B cell (primary cell): ENCODE results near the gene CHRNA7. TPM values are rescaled to one million over a fixed set of nuclear protein-coding genes. Genes with fewer than 3 reads are reported as not detected.

ENCODE experiments used
- ATAC-seq: fragments of 200-7000 bp; cut with Tn5 transposase; one replicate; pipeline ENCODE4 v1.10.0; 2021; ENCODE audit warnings: low read depth, mild to moderate bottlenecking, moderate number of reproducible peaks, moderate library complexity
- CTCF ChIA-PET: fragments of 350-600 bp; sonication (Branson Sonifier 250); formaldehyde crosslinking; loops from one replicate; lab custom pipeline; 2021; ENCODE audit warnings: antibody characterized with exemption, inconsistent platforms; lab: Charles Lee
- POLR2A ChIA-PET: fragments of 350-600 bp; sonication (Branson Sonifier 250); formaldehyde crosslinking; loops from one replicate; lab custom pipeline; 2021; ENCODE audit warnings: antibody characterized with exemption; lab: Charles Lee
- DNase-seq: peaks from one replicate; pipeline ENCODE4 v3.0.0; 2013
- H2AFZ ChIP-seq: 2 replicates; pipeline ENCODE4 v1.6.1; 2012; ENCODE audit warnings: mild to moderate bottlenecking, low read depth, low read length; ENCODE audit not compliant: insufficient read depth, poor library complexity, severe bottlenecking
- H3K27ac ChIP-seq, 2 donors: 1 replicate in 1 of 2; 2 replicates in 1 of 2; pipeline ENCODE4 v1.5.1; 2012 to 2013; ENCODE audit warnings: low read length in 2 of 2, mild to moderate bottlenecking in 2 of 2, moderate library complexity in 1 of 2
- H3K27me3 ChIP-seq, 4 experiments: fragments of 200-600 bp in 1 of 4; sonication (generic) in 1 of 4; replicated peaks in 1 of 4; 1 replicate in 2 of 4; 2 replicates in 2 of 4; pipeline versions ENCODE4 v1.6.1 to v1.7.0; 2013 to 2016; ENCODE audit warnings: low read length in 3 of 4, mild to moderate bottlenecking in 2 of 4, mixed read lengths in 1 of 4, moderate library complexity in 1 of 4; ENCODE audit not compliant: insufficient read depth in 4 of 4, control insufficient read depth in 3 of 4; ENCODE audit errors: control extremely low read depth in 1 of 4
- H3K36me3 ChIP-seq, 2 experiments: replicated peaks in 1 of 2; 1 replicate in 1 of 2; 2 replicates in 1 of 2; pipeline versions ENCODE4 v1.6.1 to v1.7.1; 2013; ENCODE audit warnings: low read length in 1 of 2; ENCODE audit not compliant: insufficient read depth in 2 of 2, control insufficient read depth in 1 of 2; ENCODE audit errors: control extremely low read depth in 1 of 2, extremely low read depth in 1 of 2
- H3K4me1 ChIP-seq, 2 donors: fragments of 200-600 bp in 1 of 2; sonication (generic) in 1 of 2; 1 replicate in 1 of 2; 2 replicates in 1 of 2; pipeline versions ENCODE4 v1.5.1 to v1.6.1; 2013 to 2017; ENCODE audit warnings: low read length in 2 of 2; ENCODE audit not compliant: control insufficient read depth in 2 of 2, insufficient read depth in 2 of 2
- H3K4me2 ChIP-seq: replicated peaks from 2 replicates; pipeline ENCODE3; 2012; ENCODE audit warnings: mild to moderate bottlenecking, low read depth, low read length; ENCODE audit not compliant: poor library complexity, severe bottlenecking
- H3K4me3 ChIP-seq, 5 experiments: fragments of 200-600 bp in 1 of 5; sonication (generic) in 1 of 5; 1 replicate in 3 of 5; 2 replicates in 2 of 5; pipeline versions ENCODE4 v1.5.1 to v1.7.0; 2011 to 2016; ENCODE audit warnings: low read length in 4 of 5, mild to moderate bottlenecking in 4 of 5, low read depth in 2 of 5, control low read depth in 1 of 5, moderate library complexity in 1 of 5; ENCODE audit not compliant: insufficient read depth in 1 of 5; ENCODE audit errors: control extremely low read depth in 1 of 5, extremely low read depth in 1 of 5
- H3K79me2 ChIP-seq: fragments of 200-600 bp; sonication (generic); one replicate; pipeline ENCODE4 v1.6.0; 2016; ENCODE audit warnings: low read length; ENCODE audit not compliant: control insufficient read depth, insufficient read depth
- H3K9ac ChIP-seq: fragments of 200-600 bp; sonication (generic); 2 replicates; pipeline ENCODE4 v1.6.1; 2017; ENCODE audit warnings: mild to moderate bottlenecking, low read length, moderate library complexity
- H3K9me3 ChIP-seq, 3 donors: one replicate each; pipeline versions ENCODE4 v1.6.1 to v1.7.1; 2013; ENCODE audit warnings: low read length in 2 of 3; ENCODE audit not compliant: control insufficient read depth in 2 of 3, insufficient read depth in 1 of 3; ENCODE audit errors: control extremely low read depth in 1 of 3
- H4K20me1 ChIP-seq: 2 replicates; pipeline ENCODE4 v1.6.0; 2012; ENCODE audit warnings: mild to moderate bottlenecking, low read length; ENCODE audit not compliant: insufficient read depth, control insufficient read depth, poor library complexity, severe bottlenecking
- H3K27ac Mint-ChIP-seq: one replicate; pipeline ENCODE4 v1.8.0; 2021; ENCODE audit warnings: mixed read lengths
- H3K27me3 Mint-ChIP-seq: one replicate; pipeline ENCODE4 v1.8.0; 2021; ENCODE audit warnings: mixed read lengths
- H3K4me1 Mint-ChIP-seq: one replicate; pipeline ENCODE4 v1.8.0; 2021; ENCODE audit warnings: mixed read lengths
- H3K4me3 Mint-ChIP-seq: one replicate; pipeline ENCODE4 v1.8.0; 2021; ENCODE audit warnings: mixed read lengths
- H3K9me3 Mint-ChIP-seq: one replicate; pipeline ENCODE4 v1.8.0; 2022; ENCODE audit warnings: mixed read lengths; ENCODE audit not compliant: insufficient read depth
- CTCF ChIP-seq: fragments of 200-600 bp; IDR thresholded peaks from one replicate; pipeline ENCODE4 v1.8.0; 2022; ENCODE audit warnings: antibody characterized with exemption, mild to moderate bottlenecking
- EZH2 ChIP-seq: IDR thresholded peaks from 2 replicates; pipeline ENCODE4 v1.6.1; 2012; ENCODE audit warnings: borderline replicate concordance, low read depth, mild to moderate bottlenecking, moderate library complexity, low read length; ENCODE audit not compliant: insufficient read depth, poor library complexity, severe bottlenecking
- WGBS: methylation state at CpG from one replicate; pipeline ENCODE4 v1.1.5; 2013; ENCODE audit warnings: missing lambda C conversion rate; ENCODE audit not compliant: insufficient coverage; 5-methylcytosine and 5-hydroxymethylcytosine counted together
- intact Hi-C: fragments of 100-400 bp; cut with micrococcal nuclease; formaldehyde crosslinking; loops from one replicate; pipeline ENCODE4 v1.10.0; 2022
- polyA plus RNA-seq: library from polyadenylated mRNA; depleted of rRNA; stranded (reverse); fragments of >200 nt; gene quantifications from 2 replicates; pipeline ENCODE4 v1.2.3, GENCODE V29; 2012
- total RNA-seq, 2 donors: library from RNA; stranded (reverse); fragments of 120-200 nt in 1 of 2; gene quantifications; 1 replicate in 1 of 2; 2 replicates in 1 of 2; pipeline versions ENCODE4 v1.2.3 to v1.2.4, GENCODE V29; 2013 to 2022

CHRNA7 gene
- total and polyA plus RNA-seq, 2 donors (not counting 1 experiment from before 2014, with no cell fraction given) = 0.16 TPM; not detected in 1

DNA sequence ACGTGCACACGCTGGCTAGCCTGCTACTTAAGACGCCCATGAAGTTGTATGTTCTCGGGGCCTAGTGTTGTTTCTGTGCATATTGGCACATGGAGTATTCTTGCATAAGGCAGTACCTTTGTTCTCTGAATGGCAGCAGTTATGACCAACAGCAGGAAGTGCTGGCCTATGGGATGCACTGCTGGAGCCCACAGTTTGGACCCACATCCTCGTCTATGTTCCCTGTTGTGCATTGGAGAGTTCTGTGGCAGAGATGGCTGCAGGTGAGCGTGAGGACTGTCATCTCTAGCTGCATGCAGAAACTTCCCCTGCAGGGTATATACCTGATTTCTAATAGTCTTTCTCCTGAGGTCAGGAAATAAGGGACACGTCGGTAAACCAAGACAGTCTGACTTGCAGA is 81.8 kb downstream of the CHRNA7 start:
- Mint-ChIP-seq H3K27ac (no peak overlapping the region), H3K4me1 (no peaks in the 10 kb centered on the region), H3K4me3 (no peak overlapping the region), H3K27me3 (peaks cover 2% of the 10 kb centered on the region), H3K9me3 (no peaks in the 10 kb centered on the region)
- no peak for ATAC-seq
- Histone ChIP-seq H4K20me1 (no peaks in the 10 kb centered on the region), H3K36me3 (no peaks in the 10 kb centered on the region), H3K9ac (no peak overlapping the region), H3K4me2 (no peak overlapping the region), H3K27me3 (peaks cover 0 to 3% (median 0%) of the 10 kb centered on the region in 4 experiments), H3K27ac (no peak overlapping the region), H2AFZ (no peak overlapping the region), H3K9me3 (peaks cover 0 to 3% (median 0%) of the 10 kb centered on the region in 3 donors), H3K79me2 (no peaks in the 10 kb centered on the region), H3K4me1 (no peaks in the 10 kb centered on the region), H3K4me3 (no peak overlapping the region)
- whole genome bisulfite sequencing = 86% methylated on average over 5 of the region's 8 CpGs
- intact Hi-C loops = no loop called here
- ChIA-PET CTCF (no interaction called here), POLR2A (no interaction called here)
- no peak for TF ChIP-seq CTCF
- TF ChIP-seq EZH2 = no peak
- no peak for DNase-seq

DNA sequence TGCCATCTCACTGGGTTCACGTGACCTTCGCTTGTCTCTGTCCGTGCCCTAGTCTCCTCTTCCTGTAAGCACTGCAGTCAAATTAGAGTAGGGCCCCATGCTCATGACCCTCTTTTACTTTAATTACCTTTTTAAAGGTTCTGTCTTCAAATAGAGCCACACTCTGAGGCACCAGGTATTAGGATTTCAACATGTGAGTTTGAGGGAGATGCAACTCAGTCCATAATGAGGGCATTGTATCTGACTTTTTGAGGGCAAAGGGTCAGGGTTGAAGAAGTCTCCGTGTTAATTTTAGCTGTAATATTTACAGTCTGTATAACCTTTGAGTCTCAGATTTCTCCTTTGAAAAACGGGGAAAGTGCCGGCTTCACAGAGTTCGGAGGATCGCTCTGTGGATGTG is 82.9 kb downstream of the CHRNA7 start:
- no peak overlapping the region for H3K27ac Mint-ChIP-seq
- H3K9me3 ChIP-seq = peaks cover 0 to 3% (median 0%) of the 10 kb centered on the region in 3 donors
- H3K4me1 Mint-ChIP-seq = no peaks in the 10 kb centered on the region
- no peak for TF ChIP-seq CTCF
- TF ChIP-seq EZH2 = no peak
- POLR2A ChIA-PET = no interaction called here
- no peak overlapping the region for H3K27ac ChIP-seq
- no peaks in the 10 kb centered on the region for H3K4me1 ChIP-seq
- CTCF ChIA-PET = no interaction called here
- no peaks in the 10 kb centered on the region for H3K36me3 ChIP-seq
- DNase-seq = no peak
- H3K9me3 Mint-ChIP-seq = no peaks in the 10 kb centered on the region
- 93% methylated on average over 8 of the region's 8 CpGs for WGBS
- intact Hi-C loops = no loop called here
- H3K27me3 ChIP-seq = peaks cover 0 to 3% (median 0%) of the 10 kb centered on the region in 4 experiments
- H2AFZ ChIP-seq = no peak overlapping the region
- no peak overlapping the region for H3K4me3 ChIP-seq
- H3K9ac ChIP-seq = no peak overlapping the region
- H4K20me1 ChIP-seq = no peaks in the 10 kb centered on the region
- H3K27me3 Mint-ChIP-seq = peaks cover 2% of the 10 kb centered on the region
- no peak overlapping the region for H3K4me2 ChIP-seq
- no peaks in the 10 kb centered on the region for H3K79me2 ChIP-seq
- no peak overlapping the region for H3K4me3 Mint-ChIP-seq
- ATAC-seq = no peak
